ENCODE measurements around the gene POLE2.
"Not testable (repeated sequence)": the region's sequence is repeated elsewhere in the genome, so short reads cannot be mapped to it uniquely, and the experiment has no call there.

Gene POLE2

DNA sequence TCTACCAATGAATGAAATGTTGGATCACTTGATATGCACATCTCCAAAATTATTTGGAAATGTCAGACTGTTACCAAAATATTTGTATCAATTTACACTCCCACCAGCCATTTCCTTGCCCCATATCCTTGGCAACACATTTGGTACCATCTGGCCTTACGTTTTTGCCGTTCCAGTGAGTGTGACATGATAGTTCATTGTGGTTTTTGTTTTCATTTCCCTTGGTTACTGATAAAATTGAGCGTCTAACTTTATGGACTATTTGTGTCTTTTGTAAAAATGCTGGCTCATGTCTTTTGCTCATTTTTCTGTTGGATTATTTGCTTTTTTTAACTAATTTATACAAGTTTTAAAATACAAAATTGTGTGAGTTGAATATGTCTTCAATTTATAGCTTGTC, 16.0 kb upstream of the POLE2 start:
- no peak for DNase-seq (ENCODE audit: extremely low read depth, low read depth)
- no peak overlapping the region for H3K4me3 ChIP-seq (replicated peaks; ENCODE audit: low read depth, low read length)

DNA sequence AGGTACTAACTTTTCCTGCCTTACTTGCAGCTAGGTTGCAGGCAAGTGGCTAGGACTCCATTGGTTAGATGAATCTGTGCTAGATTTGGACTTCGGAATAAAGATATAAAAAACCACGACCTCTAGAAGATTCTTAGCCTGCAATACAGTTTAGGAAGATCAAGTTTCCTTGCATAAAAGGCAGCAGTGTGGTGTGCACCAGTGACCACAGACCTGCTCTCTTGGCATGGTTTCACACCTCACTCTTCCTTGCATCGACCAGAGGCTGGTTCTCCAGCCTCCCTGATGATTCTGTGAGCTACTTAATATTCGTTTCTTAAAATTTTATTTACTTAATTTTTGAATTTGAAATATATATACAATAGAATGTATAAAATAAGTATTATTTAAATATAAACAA, 14.7 kb upstream of the POLE2 start:
- H3K4me3 ChIP-seq (replicated peaks; ENCODE audit: low read depth, low read length), result no peak overlapping the region
- TF ChIP-seq, protein P1, sequence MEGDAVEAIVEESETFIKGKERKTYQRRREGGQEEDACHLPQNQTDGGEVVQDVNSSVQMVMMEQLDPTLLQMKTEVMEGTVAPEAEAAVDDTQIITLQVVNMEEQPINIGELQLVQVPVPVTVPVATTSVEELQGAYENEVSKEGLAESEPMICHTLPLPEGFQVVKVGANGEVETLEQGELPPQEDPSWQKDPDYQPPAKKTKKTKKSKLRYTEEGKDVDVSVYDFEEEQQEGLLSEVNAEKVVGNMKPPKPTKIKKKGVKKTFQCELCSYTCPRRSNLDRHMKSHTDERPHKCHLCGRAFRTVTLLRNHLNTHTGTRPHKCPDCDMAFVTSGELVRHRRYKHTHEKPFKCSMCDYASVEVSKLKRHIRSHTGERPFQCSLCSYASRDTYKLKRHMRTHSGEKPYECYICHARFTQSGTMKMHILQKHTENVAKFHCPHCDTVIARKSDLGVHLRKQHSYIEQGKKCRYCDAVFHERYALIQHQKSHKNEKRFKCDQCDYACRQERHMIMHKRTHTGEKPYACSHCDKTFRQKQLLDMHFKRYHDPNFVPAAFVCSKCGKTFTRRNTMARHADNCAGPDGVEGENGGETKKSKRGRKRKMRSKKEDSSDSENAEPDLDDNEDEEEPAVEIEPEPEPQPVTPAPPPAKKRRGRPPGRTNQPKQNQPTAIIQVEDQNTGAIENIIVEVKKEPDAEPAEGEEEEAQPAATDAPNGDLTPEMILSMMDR (IDR thresholded peaks at IDR 0.05; ENCODE audit: low read depth, low read length, missing control alignments), result no peak
- DNase-seq (ENCODE audit: extremely low read depth, low read depth), result no peak

More for the DNA sequence above, 16.0 kb upstream of the POLE2 start:
- TF ChIP-seq, protein P1 (IDR thresholded peaks at IDR 0.05; ENCODE audit: low read depth, low read length, missing control alignments), result no peak

DNA sequence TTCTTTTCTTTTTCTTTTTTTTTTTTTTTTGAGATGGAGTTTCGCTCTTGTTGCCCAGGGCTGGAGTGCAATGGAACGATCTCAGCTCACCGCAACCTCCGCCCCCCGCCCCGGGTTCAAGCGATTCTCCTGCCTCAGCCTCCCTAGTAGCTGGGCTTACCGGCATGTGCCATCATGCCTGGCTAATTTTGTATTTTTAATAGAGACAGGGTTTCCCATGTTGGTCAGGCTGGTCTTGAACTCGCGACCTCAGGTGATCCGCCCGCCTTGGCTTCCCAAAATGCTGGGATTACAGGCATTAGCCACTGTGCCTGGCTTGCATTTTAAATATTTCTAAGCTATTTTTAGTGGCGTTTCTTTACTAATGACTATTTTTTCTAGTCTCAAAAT, 5.7 kb upstream of the POLE2 start:
- not testable (repeated sequence) for DNase-seq (ENCODE audit: extremely low read depth, low read depth)
- peak overlapping the region; percentile 57 for H3K4me3 ChIP-seq (replicated peaks; ENCODE audit: low read depth, low read length)

DNA sequence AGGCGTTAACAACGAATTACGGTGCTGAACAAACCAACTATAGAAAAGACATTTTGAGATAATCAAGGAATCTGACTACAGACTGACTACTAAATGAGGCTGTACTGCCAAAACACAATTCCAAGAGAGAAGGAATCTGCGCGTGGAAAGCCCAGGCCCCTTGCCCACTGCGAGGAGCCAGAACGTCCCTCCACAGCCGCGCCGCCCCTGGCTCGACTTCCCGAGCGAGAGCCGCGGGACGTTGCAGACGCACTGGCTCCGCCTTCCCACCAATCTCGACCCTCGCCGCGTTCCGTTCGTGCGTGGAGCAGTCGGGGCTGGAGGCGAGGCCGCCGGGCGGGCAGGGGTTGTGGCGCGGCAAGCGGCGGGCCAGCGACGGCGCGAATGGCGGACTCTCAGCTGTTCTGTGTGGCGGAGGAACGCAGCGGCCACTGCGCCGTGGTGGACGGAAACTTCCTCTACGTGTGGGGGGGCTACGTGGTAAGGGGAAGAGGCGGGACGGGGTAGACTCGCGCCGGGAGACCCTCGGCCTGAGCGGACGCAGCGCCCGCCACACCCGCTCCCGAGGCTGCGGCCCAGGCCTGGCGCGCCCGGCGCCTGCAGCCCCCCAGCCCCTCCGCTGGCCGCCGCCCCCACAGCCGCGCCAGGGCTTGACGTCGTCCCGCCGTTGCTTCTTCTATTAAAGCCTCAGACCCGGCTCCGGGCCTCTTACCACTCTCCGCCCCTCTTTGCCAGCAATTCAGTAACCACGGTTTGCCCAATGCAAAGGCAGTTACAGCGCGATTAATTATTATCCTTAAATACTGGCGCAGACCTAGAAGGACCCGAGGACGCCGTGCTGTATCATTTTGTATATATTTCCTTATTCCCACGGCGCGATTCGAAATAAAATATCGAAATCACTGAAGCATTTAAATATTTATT, 5.1 kb upstream of the POLE2 start, which contains the start of gene KLHDC1:
Gene KLHDC1, plus strand, starts transcription at position 310 of the 924 bp plus-strand sequence. Its CDS starts 75 bp downstream, at position 385.
- TF ChIP-seq, protein P1 (IDR thresholded peaks at IDR 0.05; ENCODE audit: low read depth, low read length, missing control alignments), result no peak
- DNase-seq (ENCODE audit: extremely low read depth, low read depth), result no peak
- peak within 1 kb of the TSS; percentile 57 for H3K4me3 ChIP-seq (replicated peaks; ENCODE audit: low read depth, low read length)

DNA sequence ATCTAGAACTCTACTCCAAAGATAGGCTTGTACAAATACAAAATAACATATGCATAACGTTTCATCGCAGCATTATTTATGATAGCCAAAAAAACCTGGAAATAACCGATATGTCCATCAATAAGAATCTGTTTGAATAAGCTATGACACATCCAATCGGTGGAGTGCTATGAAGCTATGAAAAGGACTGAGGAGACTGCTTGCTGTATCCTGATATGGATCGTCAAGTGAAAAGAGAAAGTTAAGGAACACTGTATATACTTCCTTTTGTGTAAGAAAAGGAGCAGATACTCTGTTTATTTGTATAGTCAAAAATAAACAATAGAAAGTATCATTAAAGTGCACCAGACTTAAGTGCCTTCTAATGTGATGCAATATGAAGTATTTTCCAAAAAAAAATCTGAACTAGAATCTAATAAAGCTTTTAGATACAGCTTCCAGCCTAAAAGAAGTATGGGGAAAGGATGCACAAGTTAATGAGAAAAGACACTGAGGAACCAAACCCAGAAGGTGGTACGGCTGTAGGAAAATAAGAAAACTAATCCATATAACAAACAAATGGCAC, 4.3 kb upstream of the POLE2 start:
- TF ChIP-seq, protein P1 (IDR thresholded peaks at IDR 0.05; ENCODE audit: low read depth, low read length, missing control alignments), result no peak
- DNase-seq (ENCODE audit: extremely low read depth, low read depth), result no peak
- peak overlapping the region; percentile 57 for H3K4me3 ChIP-seq (replicated peaks; ENCODE audit: low read depth, low read length)

DNA sequence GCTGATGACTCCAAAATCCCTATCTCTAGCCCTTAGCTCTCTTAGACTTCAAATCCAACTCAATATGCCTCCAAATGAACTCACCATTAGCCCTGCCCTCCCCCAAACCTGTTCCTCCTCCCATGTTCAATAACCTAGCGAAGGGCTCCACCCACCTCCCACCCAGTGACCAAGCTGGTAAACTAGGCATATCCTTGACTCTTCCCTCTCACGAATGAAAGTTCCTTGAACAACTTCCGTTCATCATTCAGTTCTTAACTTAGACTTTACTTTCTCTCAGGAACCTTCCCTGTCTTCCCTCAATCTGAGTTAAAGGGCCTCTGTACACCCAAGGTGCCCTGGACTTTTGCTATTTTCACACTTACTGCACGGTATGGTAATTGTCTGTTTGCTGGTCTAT, 3.0 kb upstream of the POLE2 start:
- H3K4me3 ChIP-seq (replicated peaks; ENCODE audit: low read depth, low read length), result no peak overlapping the region
- TF ChIP-seq, protein P1 (IDR thresholded peaks at IDR 0.05; ENCODE audit: low read depth, low read length, missing control alignments), result no peak
- no peak for DNase-seq (ENCODE audit: extremely low read depth, low read depth)

DNA sequence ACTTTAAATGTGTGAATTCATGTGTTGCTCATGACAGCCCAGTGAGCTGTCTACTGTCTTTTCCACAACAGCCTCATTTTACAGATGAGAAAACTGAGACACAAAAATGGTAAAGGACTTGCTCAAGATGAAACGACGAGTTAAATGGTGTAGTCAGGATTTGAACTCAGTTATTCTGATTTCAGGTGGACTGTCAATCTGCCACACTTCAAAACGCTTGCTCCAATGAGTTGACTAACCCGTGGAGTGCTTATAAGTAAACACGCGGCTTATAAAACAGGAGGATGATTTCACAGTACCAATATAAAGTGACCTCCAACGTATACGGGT, 652 bp upstream of the POLE2 start:
- TF ChIP-seq, protein P1 (IDR thresholded peaks at IDR 0.05; ENCODE audit: low read depth, low read length, missing control alignments), result no peak
- H3K4me3 ChIP-seq (replicated peaks; ENCODE audit: low read depth, low read length), result peak overlapping the region; percentile 66
- DNase-seq (ENCODE audit: extremely low read depth, low read depth), result no peak

Measured in HFF-Myc (cell line).